Erythroblast (primary cell): ENCODE results near the gene DNAAF1.

Experiments used
- GATA1 ChIP-seq: IDR thresholded peaks from 2 replicates; pipeline ENCODE4 v1.6.1; 2011; ENCODE audit warnings: low read depth, mild to moderate bottlenecking, control low read depth, low read length, moderate library complexity
- POLR2A ChIP-seq: IDR thresholded peaks from 2 replicates; pipeline ENCODE4 v1.6.1; 2011; ENCODE audit warnings: mild to moderate bottlenecking, low read length

GRCh38 chr16:84131117-84131516 lies 14.0 kb upstream of the DNAAF1 start:
- TF ChIP-seq POLR2A (no peak), GATA1 (no peak)
